ENCODE data around the gene PIP4K2A.

DNA sequence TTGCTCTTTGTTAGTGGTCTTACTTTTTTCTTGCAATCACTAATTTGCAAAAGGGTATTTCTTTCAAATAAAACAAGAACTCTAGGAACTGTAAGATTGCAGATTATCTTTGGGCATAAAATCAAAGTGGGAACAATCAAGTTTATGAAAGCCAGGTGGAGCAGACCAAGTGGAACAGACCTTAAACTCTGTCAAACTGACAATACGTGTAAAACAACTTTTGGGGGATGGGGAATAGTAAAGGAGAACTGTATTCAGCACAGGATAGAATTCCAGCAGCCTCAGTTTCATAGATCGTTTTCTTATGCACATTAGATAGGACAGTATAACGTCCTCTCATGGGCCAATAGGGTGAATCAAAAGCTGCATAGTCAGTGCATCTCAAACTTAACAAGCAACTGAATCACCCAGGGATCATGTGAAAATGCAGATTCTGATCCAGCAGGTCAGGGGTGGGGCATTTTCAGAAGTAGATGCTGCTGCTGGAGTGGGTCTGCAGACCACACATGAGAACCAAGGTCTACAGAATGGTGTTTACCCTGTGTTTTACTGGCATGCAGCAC lies 120.7 kb downstream of the PIP4K2A start:
- TF ChIP-seq, protein P1, sequence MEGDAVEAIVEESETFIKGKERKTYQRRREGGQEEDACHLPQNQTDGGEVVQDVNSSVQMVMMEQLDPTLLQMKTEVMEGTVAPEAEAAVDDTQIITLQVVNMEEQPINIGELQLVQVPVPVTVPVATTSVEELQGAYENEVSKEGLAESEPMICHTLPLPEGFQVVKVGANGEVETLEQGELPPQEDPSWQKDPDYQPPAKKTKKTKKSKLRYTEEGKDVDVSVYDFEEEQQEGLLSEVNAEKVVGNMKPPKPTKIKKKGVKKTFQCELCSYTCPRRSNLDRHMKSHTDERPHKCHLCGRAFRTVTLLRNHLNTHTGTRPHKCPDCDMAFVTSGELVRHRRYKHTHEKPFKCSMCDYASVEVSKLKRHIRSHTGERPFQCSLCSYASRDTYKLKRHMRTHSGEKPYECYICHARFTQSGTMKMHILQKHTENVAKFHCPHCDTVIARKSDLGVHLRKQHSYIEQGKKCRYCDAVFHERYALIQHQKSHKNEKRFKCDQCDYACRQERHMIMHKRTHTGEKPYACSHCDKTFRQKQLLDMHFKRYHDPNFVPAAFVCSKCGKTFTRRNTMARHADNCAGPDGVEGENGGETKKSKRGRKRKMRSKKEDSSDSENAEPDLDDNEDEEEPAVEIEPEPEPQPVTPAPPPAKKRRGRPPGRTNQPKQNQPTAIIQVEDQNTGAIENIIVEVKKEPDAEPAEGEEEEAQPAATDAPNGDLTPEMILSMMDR (conservative IDR thresholded peaks at IDR 0.05; ENCODE audit: low read length): no peak
- no peak for TF ChIP-seq EZH2phosphoT487 (IDR thresholded peaks at IDR 0.05; ENCODE audit: borderline replicate concordance)

All from Loucy (cell line).